GM10248 (cell line): ENCODE data around the gene ALX4.

Source experiments
- CTCF ChIA-PET: fragments of 300-600 bp; sonication (Branson Sonifier 250); formaldehyde crosslinking; extraction: SDS; loops from one replicate; lab custom pipeline; 2021; ENCODE audit warnings: antibody characterized with exemption; lab: Yijun Ruan, JAX
- POLR2A ChIA-PET: fragments of 350-650 bp; sonication (Branson Sonifier 250); formaldehyde crosslinking; extraction: SDS; loops from one replicate; lab custom pipeline; 2020; ENCODE audit warnings: antibody characterized with exemption; lab: Yijun Ruan, JAX
- DNase-seq: peaks from one replicate; pipeline ENCODE4 v3.0.0; 2012; ENCODE audit errors: extremely low spot score
- CTCF ChIP-seq: IDR thresholded peaks from 2 replicates; pipeline ENCODE4 v1.5.1; 2012; ENCODE audit warnings: mild to moderate bottlenecking, low read depth; ENCODE audit errors: extremely low read depth, missing control alignments, control extremely low read depth

The ALX4 gene

GRCh38 chr11:44271286-44271685, 38.7 kb downstream of the ALX4 start:
- POLR2A ChIA-PET, result no interaction called here
- no peak for DNase-seq
- TF ChIP-seq CTCF, result no peak
- CTCF ChIA-PET, result no interaction called here

DNA sequence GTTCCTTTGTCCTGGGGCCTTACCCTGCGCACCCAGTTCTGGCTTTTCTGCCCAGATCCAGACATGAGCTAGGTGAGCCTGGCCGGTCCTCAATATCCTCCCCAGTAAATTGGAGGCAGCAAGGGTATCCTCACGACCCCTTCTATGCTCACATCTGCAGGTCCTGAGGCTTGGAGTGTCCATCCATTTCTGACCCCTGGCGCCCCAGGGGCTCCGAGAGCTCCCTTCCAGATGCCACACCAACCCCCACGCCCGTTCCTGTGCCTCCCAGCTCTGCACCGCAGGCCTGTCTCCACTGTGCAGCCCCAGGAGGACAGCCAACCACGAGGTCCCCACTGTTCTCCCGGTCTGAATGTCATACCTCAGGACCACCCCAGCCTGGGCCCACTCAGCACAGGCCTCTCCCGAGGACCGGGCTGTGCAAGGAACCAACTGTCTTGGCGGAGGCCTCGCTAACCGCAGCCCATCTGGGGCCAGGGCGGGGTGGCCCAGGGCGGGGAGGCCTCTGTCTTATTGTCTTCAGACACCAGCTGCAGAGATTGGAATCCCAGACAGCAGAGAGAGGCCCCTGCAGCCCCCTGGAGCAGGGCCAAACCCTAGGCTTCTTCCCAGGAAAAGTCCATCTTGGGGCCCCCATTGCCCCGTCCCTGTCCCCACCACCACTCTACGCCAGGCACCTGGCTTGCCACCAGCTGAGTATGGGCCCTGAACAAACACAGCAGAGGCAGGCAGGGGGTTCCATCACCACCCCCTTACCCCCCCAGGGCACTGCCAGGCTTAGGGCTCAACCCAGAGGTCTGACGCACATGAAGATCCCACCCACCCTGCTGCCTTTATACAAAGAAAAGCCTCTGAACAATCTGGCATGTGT, 39.3 kb downstream of the ALX4 start:
- POLR2A ChIA-PET, result no interaction called here
- no peak for TF ChIP-seq CTCF
- CTCF ChIA-PET, result interaction anchor here (1.2 kb wide), 1 partner anchor 9 kb away, joined by 3 read pairs; no protein-coding TSS in a partner anchor
- no peak for DNase-seq

DNA sequence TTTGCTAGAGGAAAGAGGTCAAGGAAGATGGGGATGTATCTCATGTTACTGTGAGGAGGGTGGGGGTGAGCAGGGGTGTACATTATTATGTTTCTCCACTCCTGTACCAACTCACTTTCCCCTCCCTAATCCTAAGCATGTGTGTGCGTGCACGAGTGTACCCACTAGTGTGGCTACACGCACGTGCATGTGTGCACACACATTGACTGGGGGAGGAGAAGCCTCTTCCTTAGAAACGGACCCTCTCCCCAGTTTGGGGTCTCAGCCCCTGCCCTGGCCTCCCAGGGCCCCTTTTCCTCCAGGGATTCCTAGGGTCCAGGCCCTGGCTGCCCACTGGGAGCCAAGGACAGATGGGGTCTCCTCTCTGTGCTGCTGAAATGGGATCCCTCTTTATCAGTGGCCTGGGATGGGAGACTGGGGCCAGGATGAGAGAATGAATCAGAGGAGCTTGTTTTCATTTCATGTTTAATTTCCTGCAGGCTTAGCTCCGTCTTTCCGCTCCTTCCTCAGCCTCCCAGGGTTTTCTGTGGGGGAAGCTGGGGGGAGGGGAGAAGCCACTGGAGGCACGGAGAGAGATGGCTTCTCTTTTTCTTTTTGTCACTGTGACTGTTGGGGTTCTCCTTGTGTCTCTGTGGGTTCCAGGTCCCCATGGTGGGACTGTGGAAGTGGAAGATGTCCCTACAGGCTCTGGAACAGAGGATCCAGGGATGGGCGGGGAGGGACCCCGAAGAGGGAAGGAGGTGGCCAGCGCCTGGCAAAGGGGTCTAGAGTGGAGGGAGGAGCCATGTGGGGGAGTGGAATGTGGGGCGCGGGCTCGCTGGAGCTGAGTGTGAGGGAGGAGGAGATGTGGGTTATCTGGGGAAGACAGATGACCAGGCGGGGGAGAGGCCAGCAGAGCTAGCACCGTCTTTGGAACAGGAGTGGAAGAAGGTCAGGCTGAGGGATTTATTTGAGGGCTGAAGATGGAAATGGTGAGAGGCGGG, 40.3 kb downstream of the ALX4 start:
- no peak for TF ChIP-seq CTCF
- POLR2A ChIA-PET, result no interaction called here
- CTCF ChIA-PET, result interaction anchor here (1.1 to 1.8 kb wide), 4 partner anchors 8 to 17 kb away, joined by 3 to 7 read pairs (median 4); no protein-coding TSS in a partner anchor
- no peak for DNase-seq

GRCh38 chr11:44268614-44269080, 41.3 kb downstream of the ALX4 start:
- no peak for TF ChIP-seq CTCF
- ChIA-PET CTCF (interaction anchor here (0.9 to 1.8 kb wide), 4 partner anchors 9 to 18 kb away, joined by 3 to 7 read pairs (median 4); no protein-coding TSS in a partner anchor), POLR2A (no interaction called here)
- DNase-seq, result no peak

DNA sequence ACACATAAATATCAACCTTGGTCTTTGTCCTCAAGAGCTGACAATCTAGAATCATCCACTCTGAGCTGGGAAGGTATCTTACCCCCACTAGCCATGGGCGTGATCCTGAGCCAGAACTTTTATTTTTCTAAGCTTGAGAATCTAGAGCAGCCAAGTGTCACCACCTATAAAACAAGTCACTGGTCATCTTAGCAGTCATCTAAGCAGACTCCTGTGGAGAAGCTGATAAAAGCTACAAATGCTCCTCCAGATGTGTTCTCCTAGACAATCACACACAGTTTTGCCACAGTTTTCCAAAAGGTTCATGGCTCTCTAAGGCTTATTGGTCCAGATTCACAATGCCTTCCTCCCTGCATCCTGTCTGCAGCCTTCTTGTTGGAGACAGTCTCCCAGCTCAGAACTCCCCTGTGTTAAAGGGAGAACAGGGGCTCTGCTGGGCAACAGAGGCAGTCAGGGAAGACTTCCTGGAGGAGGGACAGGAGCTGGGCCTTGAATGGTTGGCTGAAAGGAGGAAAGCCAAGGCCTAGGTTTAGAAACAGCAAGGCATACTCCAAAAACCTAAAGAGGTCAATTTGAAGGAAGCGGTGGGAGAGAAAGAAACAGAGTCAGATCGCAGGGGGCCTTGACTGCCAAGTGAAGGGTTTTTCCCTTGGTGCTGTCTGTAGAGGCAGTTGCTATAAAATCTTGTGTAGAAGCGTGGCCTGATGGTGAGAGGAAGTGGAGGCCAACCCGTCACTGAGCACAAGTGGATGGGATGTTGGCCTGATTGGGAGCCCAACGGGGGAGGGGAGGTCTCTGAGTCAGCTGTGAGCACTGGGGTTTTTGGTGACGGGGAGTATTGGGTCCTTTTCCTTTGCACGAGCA, 42.0 kb downstream of the ALX4 start:
- ChIA-PET POLR2A (no interaction called here), CTCF (interaction anchor here (0.9 to 3.4 kb wide), 6 partner anchors 9 to 174 kb away, joined by 3 to 17 read pairs (median 4); no protein-coding TSS in a partner anchor)
- no peak for TF ChIP-seq CTCF
- no peak for DNase-seq
